DND-41 (cell line): Measurements from ENCODE around the gene DPYSL3.

ENCODE experiments used
- CTCF ChIP-seq: IDR thresholded peaks from 2 replicates; pipeline ENCODE4 v1.5.1; 2012; ENCODE audit warnings: borderline replicate concordance, low read length, moderate library complexity, mild to moderate bottlenecking; ENCODE audit not compliant: poor library complexity, severe bottlenecking; ENCODE audit errors: extremely low read depth
- EZH2 ChIP-seq: IDR thresholded peaks from 3 replicates; pipeline ENCODE4 v1.6.1; 2012; ENCODE audit warnings: borderline replicate concordance, low read depth, mild to moderate bottlenecking, moderate library complexity, low read length, inconsistent platforms; ENCODE audit not compliant: severe bottlenecking

DNA sequence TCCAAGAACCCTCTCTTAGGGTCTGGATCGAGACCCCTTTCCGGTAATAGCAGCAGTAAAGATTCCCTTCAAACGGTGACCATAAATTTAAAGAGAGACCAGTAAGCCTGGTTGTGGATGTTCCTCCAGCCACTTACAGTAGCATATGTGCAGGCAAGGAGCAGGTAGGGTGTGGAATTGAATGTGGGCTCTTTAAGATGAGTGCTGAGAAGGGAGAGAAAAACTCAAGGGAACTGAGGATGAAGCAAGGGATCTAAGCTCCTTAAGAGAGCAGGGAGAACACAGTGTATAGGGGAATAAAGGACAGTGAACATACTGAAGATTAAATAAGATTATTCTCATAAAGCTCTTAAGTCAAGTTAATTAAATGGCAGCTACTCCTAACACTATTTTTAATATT lies 51.3 kb downstream of the DPYSL3 start:
- TF ChIP-seq CTCF (no peak), EZH2 (no peak)
